Suppressor macrophage treated with lipopolysaccharide for 1 hour (primary cell): ENCODE data around the gene PRDM8.
"Not testable (repeated sequence)": the region's sequence is repeated elsewhere in the genome, so short reads cannot be mapped to it uniquely, and the experiment has no call there.

Experiments used
- DNase-seq, 3 donors: peaks; one replicate each; pipeline ENCODE4 v3.0.0-alpha.2; 2020 to 2022

PRDM8 gene

GRCh38 chr4:80196922-80197573 lies at the start of gene PRDM8:
PRDM8 (plus strand) TSS chr4:80197503; CDS start chr4:80200081, 2,578 bp downstream.
- peak; percentile 25 to 39 (median 32) for DNase-seq

- DNase-seq, result no peak
These were observed 46.7 kb upstream of the PRDM8 start for GRCh38 chr4:80150387-80151180.

GRCh38 chr4:80151981-80152380 lies 45.3 kb upstream of the PRDM8 start:
- peak in 1 of 3 donors; percentile 20 for DNase-seq

GRCh38 chr4:80153874-80154544 lies 43.3 kb upstream of the PRDM8 start:
- DNase-seq, result no peak

GRCh38 chr4:80154545-80154933 lies 42.8 kb upstream of the PRDM8 start:
- DNase-seq, result no peak

- peak in 2 of 3 donors; percentile 31 to 56 for DNase-seq
These were observed 41.9 kb upstream of the PRDM8 start for GRCh38 chr4:80155316-80155982.

- DNase-seq, result no peak
These were observed 40.9 kb upstream of the PRDM8 start for GRCh38 chr4:80156410-80156809.

- DNase-seq, result no peak
These were observed 35.8 kb upstream of the PRDM8 start for GRCh38 chr4:80161413-80162058.

- DNase-seq, result no peak
These were observed 34.9 kb upstream of the PRDM8 start for GRCh38 chr4:80162418-80162817.

- DNase-seq, result no peak
These were observed 31.4 kb upstream of the PRDM8 start for GRCh38 chr4:80165855-80166254.

GRCh38 chr4:80171251-80171650 lies 26.1 kb upstream of the PRDM8 start:
- no peak for DNase-seq

GRCh38 chr4:80171656-80172055 lies 25.6 kb upstream of the PRDM8 start:
- no peak for DNase-seq

- no peak for DNase-seq
These were observed 25.1 kb upstream of the PRDM8 start for GRCh38 chr4:80172203-80172602.

GRCh38 chr4:80173401-80173800 lies 23.9 kb upstream of the PRDM8 start:
- peak; percentile 77 to 93 (median 83) for DNase-seq

GRCh38 chr4:80173841-80174240 lies 23.5 kb upstream of the PRDM8 start:
- no peak for DNase-seq

- DNase-seq, result not testable (repeated sequence)
These were observed 19.5 kb upstream of the PRDM8 start for GRCh38 chr4:80177793-80178192.

- DNase-seq, result peak in 1 of 3 donors; percentile 4
These were observed 18.3 kb upstream of the PRDM8 start for GRCh38 chr4:80178964-80179363.

- DNase-seq, result peak in 1 of 3 donors; percentile 11
These were observed 17.6 kb upstream of the PRDM8 start for GRCh38 chr4:80179637-80180161.

- DNase-seq, result peak; percentile 55 to 92 (median 89)
These were observed 16.6 kb upstream of the PRDM8 start for GRCh38 chr4:80180743-80181142.

GRCh38 chr4:80182237-80182866 lies 15.0 kb upstream of the PRDM8 start:
- no peak for DNase-seq

- DNase-seq, result peak in 2 of 3 donors; percentile 22 to 45
These were observed 13.9 kb upstream of the PRDM8 start for GRCh38 chr4:80183250-80184052.
